GM18951 (cell line): ENCODE data around the gene XBP1.
"Not testable (repeated sequence)": the region's sequence is repeated elsewhere in the genome, so short reads cannot be mapped to it uniquely, and the experiment has no call there.

Experiments
- POLR2A ChIP-seq: IDR thresholded peaks from 4 replicates; pipeline ENCODE4 v1.6.1; 2011; ENCODE audit warnings: mild to moderate bottlenecking; ENCODE audit not compliant: insufficient read length, insufficient read depth; ENCODE audit errors: extremely low read depth
- in situ Hi-C: fragments of 300-500 bp; cut with MboI; formaldehyde crosslinking; loops from one replicate; pipeline ENCODE4 v1.12.0; 2022; ENCODE audit warnings: low sequenced_read_pairs, mixed read lengths, inconsistent platforms; ENCODE audit not compliant: unreplicated experiment

XBP1 gene

DNA sequence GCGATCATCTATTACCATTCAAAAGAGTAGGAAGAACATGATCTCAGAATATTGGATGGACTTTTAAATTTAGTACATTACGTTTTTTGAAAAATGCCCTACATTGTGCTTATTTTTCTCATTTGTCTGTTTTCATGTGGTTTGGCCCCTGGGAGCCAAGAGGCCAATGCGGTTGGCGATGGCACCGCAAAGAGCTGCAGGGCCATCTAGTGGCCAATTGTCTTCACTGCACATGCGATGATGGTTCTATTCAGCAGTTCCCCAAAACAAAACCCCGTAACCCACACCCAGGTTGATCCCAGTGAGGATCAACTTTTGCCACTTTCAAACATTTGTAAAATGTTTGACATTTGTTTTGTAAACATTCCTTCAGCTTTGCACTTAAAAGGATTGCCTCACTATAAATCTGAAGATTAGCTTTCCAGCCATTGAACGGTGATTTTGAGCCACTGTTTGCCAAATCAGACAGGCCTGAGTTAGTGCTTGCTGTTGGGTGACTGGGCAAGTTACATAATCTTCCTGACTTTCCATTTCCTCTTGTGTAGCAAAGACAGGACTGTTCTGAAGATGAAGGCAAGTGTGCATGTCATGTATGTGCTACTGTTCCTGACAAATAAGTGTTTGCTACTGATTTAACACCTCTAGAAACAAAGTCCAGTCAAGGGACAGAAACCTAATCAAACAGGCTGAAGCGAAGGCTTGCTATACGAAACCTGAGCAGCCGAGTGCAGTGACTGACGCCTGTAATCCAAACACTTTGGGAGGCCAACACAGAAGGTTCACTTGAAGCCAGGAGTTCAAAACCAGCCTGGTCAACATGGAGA, 29.2 kb upstream of the XBP1 start:
- TF ChIP-seq POLR2A, result no peak
- in situ Hi-C loops, result loop anchor here (5.0 kb wide), 1 partner anchor 227 kb away; no protein-coding TSS in a partner anchor

DNA sequence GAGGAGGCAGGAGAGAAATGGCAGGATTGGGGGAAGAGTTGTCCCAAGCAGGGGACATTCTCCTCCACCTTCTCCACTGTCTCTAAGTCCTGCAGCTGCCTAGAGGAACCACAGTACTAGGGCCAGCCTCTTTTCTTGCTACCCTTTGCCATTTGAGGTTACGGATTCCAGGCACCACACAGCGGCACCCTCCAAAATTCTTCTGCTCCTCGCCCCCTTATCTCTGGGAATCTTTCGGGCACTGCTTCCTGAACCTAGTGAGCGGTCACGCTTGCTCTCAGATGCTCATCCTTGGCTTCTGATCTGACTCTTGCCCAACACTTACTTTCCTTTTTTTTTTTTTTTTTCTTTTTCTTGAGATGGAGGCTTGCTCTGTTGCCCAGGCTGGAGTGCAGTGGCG, 26.6 kb upstream of the XBP1 start:
- TF ChIP-seq POLR2A, result no peak
- in situ Hi-C loops, result loop anchor here (5.0 kb wide), 1 partner anchor 225 kb away; no protein-coding TSS in a partner anchor

DNA sequence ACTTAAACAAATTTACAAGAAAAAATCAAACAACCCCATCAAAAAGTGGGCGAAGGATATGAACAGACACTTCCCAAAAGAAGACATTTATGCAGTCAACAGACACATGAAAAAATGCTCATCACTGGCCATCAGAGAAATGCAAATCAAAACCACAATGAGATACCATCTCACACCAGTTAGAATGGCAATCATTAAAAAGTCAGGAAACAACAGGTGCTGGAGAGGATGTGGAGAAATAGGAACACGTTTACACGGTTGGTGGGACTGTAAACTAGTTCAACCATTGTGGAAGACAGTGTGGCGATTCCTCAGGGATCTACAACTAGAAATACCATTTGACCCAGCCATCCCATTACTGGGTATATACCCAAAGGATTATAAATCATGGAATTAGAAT, 26.1 kb upstream of the XBP1 start:
- in situ Hi-C loops, result loop anchor here (5.0 kb wide), 1 partner anchor 224 kb away; no protein-coding TSS in a partner anchor

DNA sequence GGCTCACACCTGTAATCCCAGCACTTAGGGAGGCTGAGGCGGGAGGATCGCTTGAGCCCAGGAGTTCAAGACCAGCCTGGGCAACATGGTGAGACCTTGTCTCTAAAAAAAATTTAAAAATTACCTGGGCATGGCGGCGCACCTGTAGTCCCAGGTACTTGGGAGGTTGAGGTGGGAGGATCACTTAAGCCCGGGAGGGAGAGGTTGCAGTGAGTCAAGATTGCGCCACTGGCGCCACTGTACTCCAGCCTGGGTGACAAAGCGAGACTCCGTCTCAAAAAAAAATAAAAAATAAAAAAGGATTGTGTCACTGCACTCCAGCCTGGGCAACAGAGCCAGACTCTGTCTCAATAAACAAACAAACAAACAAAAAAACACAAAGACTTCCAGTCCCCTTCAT, 24.1 kb upstream of the XBP1 start:
- in situ Hi-C loops, result not testable (repeated sequence)

DNA sequence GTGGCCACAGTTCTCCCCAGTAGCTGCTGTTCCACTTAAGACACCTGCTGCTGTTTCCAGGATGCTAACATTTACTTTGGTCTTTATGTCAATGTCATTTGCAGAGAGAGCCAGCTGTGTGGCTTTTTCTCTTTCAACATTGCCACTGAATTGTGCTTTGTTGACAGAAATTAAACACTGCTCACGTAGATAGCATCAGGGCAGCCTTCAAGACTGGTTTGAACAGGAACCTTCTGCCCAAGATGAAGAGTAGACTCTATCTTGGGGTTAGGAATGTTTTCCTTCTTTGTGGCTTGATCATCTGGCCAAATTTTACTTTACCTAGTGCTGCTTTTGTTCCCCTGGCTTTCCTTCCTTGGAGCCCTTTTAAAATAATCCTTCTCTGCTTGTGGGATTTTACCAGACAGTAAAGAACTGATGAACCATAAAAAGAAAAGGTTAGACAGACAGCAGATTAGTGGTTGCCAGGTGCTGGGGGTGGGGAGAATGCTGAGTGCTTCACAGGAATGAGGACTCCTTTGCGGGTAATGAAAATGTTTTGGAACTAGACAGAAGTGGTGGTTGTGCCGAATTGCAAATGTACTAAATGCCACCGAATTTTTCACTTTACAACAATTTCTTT, 22.7 kb upstream of the XBP1 start:
- in situ Hi-C loops, result no loop called here
- no peak for TF ChIP-seq POLR2A

DNA sequence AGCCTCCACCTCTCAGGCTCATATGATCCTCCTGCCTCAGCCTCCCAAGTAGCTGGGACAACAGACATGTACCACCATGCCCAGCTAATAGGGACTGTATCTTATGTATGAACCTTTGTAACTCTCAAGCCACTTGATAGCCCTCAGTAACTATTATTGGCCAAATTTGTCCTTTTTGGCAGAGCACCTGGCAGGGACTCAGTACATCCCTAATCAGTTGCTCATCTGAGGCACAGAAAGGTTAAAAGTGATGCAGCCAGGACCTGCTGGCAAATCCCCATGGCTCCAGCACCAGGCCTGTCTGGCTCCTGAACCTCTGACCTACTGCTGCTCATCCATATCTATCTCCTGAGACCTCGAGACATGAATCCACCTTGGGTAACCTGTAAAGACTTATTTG, 21.1 kb upstream of the XBP1 start:
- in situ Hi-C loops, result no loop called here

DNA sequence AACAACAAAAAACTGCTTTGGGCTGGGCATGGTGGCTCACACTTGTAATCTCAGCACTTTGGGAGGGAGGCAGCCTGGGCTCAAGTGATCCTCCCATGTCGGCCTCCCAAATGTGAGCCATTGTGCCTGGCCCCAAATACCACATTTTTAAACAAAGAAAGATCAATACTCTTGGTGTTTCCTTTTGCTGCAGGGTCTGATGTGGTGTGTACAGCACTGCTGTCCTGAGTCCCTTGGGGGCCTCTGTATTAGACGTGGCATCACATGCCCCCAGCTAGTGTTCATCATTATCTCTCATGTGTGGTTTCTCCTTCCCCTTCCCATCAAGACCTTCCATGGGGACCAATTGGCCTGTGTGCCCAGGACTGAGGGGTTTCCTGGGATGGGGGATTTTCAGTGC, 20.5 kb upstream of the XBP1 start:
- no peak for TF ChIP-seq POLR2A
- in situ Hi-C loops, result no loop called here

More for the DNA sequence above, 21.1 kb upstream of the XBP1 start:
- no peak for TF ChIP-seq POLR2A

DNA sequence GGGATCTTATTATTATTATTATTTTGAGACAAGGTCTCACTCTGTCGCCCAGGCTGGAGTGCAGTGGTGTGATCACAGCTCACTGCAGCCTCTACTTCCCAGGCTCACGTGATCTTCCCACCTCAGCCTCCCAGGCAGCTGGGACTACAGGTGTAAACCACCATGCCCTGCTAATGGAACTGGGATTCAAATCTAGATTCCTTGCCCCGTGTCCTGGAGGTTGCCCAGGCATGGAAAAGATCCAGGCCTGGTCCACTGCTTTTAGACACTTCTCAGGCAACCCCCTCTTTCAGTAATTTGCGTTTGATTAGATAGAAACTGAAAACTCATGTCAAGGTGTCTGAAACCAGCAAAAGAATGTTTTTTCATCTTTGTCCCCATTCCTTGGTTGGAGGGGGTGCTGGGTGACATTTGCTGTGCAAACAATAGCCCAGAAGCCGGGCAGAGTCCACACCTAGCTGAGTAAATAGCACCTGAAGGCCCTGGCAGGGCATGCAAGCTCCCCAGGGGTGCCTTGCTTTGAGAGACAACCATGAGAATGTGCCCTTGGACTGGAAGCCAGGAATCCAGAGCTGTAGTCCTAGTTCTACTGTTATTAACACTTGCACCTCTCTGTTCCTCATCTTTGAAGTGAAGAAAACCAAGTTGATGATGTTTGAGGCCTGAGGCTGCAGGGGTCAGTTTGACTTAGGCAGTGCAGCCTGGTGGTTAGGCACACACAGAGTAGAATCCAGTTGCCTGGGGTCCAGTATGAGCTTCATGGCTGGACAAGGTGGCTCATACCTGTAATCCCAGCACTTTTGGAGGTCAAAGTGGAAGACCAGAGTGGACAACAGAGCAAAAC, 19.1 kb upstream of the XBP1 start:
- TF ChIP-seq POLR2A, result no peak
- in situ Hi-C loops, result no loop called here

DNA sequence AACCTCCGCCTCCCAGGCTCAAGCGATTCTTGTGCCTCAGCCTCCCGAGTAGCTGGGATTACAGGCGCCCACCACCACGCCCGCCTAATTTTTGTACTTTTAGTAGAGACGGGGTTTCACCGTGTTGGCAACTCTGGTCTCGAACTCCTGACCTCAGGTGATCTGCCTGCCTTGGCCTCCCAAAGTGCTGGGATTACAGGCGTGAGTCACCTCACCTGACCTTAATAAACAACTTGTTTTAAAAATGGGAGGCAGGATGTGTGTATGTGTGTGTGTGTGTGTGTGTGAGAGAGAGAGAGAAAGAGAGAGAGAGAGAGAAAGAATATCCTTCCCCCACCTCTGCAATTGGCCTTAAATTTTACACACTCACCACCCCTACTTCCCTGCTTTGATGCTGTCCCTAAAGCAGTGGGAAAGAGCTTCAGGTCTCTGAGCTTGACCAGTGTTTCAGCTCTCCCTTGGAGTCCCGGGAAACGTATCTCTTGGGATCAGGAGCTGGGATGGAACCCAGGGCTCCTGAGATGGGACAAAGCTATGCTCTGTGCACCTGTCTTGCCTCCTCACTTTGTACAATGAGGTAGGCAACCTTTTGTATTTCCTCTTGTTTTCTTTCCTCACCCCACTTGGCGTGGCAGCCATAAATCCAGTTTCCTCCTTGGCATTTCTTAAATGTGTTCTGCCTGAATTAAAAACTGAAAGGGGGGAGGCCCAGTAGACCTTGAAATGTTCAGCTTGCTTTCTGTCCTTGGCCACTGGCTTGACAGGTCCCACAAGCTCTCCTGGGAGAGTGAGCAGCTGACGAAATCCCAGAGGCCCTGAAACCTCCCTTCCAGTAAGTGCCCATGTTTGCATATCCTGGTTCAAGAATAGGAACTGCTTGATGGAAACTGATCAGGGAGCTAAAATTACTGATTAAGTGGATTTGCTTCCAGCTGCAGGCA, 17.8 kb upstream of the XBP1 start:
- TF ChIP-seq POLR2A, result no peak
- in situ Hi-C loops, result no loop called here

DNA sequence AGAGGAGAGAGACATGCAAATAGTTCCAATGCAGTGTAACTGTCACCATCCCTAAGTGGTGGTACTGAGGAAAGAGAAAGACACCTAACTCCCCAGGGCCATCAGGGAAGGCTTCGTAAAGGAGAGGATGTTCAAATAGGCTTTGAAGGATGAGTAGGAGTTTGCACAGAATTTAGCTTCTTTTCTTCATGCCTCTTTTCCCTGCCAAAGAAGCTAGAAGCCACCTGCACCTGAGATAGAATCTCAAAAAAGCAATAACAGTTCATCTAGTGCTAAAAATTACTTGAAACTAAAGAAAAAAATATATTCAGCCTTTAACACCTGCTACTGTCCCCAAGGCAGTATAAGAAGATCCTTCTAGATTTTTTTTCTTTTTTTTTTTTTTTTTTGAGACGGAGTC, 16.7 kb upstream of the XBP1 start:
- TF ChIP-seq POLR2A, result no peak
- in situ Hi-C loops, result no loop called here

DNA sequence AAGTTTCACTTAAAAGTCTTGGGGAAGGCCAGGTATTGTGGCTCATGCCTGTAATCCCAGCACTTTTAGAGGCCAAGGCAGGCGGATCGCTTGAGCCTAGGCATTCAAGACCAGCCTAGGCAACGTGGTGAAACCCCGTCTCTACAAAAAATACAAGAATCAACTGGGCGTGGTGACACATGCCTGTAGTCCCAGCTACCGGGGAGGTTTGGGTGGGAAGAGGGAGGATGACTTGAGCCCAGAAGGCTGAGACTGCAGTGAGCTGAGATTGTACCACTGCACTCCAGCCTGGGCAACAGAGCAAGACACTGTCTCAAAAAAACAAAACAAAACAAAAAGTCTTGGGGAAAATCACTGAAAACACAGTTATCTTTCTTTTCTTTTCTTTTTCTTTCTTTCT, 15.4 kb upstream of the XBP1 start:
- in situ Hi-C loops, result no loop called here
- no peak for TF ChIP-seq POLR2A

DNA sequence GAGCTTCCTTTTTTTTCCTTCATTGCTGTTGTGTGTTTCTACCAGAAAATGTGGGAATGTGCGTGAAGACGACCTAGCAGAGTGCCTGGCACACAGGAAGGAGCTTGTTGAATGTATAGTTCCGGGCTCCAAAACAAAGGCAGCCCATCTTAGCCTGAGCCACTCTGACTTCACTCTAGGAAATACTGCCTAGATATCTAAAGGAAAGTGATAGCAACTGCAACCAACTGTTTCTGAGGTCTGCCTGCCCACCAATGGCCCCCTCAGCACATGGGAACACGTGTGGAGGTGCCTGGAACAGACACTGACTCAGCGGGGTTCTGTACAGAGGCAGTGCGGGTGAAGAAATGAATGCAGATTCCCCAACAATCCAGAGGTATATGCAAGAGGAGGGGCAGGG, 14.7 kb upstream of the XBP1 start:
- TF ChIP-seq POLR2A, result no peak
- in situ Hi-C loops, result no loop called here
